HG02571 (cell line): ENCODE results near the gene KIF13A.
"Not testable (repeated sequence)": the region's sequence is repeated elsewhere in the genome, so short reads cannot be mapped to it uniquely, and the experiment has no call there.

Experiments used
- ATAC-seq: cut with Tn5 transposase; IDR thresholded peaks from one replicate; pipeline ENCODE4 v1.9.1; 2021; ENCODE audit warnings: mild to moderate bottlenecking, moderate library complexity; ENCODE audit not compliant: unreplicated experiment

The KIF13A gene

GRCh38 chr6:17935188-17936149, 52.0 kb downstream of the KIF13A start:
- no peak for ATAC-seq

- no peak for ATAC-seq
Measured at GRCh38 chr6:17933716-17934115, 53.7 kb downstream of the KIF13A start.

- ATAC-seq: no peak
Measured at GRCh38 chr6:17932330-17932852, 55.0 kb downstream of the KIF13A start.

GRCh38 chr6:17931227-17931626, 56.2 kb downstream of the KIF13A start:
- no peak for ATAC-seq

- ATAC-seq: no peak
Measured at GRCh38 chr6:17930321-17930993, 57.0 kb downstream of the KIF13A start.

GRCh38 chr6:17928514-17929430, 58.7 kb downstream of the KIF13A start:
- ATAC-seq: no peak

- ATAC-seq: no peak
Measured at GRCh38 chr6:17927705-17928104, 59.7 kb downstream of the KIF13A start.

GRCh38 chr6:17923401-17923863, 64.0 kb downstream of the KIF13A start:
- no peak for ATAC-seq

GRCh38 chr6:17921454-17921853, 66.0 kb downstream of the KIF13A start:
- ATAC-seq: no peak

GRCh38 chr6:17919496-17919895, 67.9 kb downstream of the KIF13A start:
- ATAC-seq: no peak

GRCh38 chr6:17917837-17918763, 69.3 kb downstream of the KIF13A start:
- no peak for ATAC-seq

GRCh38 chr6:17914651-17915050, 72.8 kb downstream of the KIF13A start:
- no peak for ATAC-seq

- ATAC-seq: no peak
Measured at GRCh38 chr6:17912521-17912920, 74.9 kb downstream of the KIF13A start.

- ATAC-seq: not testable (repeated sequence)
Measured at GRCh38 chr6:17911656-17912055, 75.8 kb downstream of the KIF13A start.

GRCh38 chr6:17910189-17910588, 77.2 kb downstream of the KIF13A start:
- no peak for ATAC-seq

GRCh38 chr6:17908831-17909230, 78.6 kb downstream of the KIF13A start:
- no peak for ATAC-seq

- ATAC-seq: no peak
Measured at GRCh38 chr6:17907406-17908229, 79.8 kb downstream of the KIF13A start.
